MCF 10A (cell line): ENCODE measurements around the gene ZNF138. TPM values are rescaled to one million over a fixed set of nuclear protein-coding genes. Genes with fewer than 3 reads are reported as not detected.

ENCODE experiments used
- BruUV-seq: library from RNA; stranded (reverse); fragments of 400-500 nt; replicated peaks from 2 replicates; lab custom pipeline; 2021; lab: Mats Ljungman, UMichigan
- CTCF ChIA-PET: fragments of 300-600 bp; sonication (Branson Sonifier 250); formaldehyde crosslinking; extraction: SDS; loops from one replicate; lab custom pipeline; 2021; ENCODE audit warnings: antibody characterized with exemption, inconsistent platforms; lab: Yijun Ruan, JAX
- POLR2A ChIA-PET: fragments of 300-600, 350-650 bp; sonication (Branson Sonifier 250); formaldehyde crosslinking; extraction: SDS; loops from one replicate; lab custom pipeline; 2020; ENCODE audit warnings: antibody characterized with exemption, inconsistent platforms; lab: Yijun Ruan, JAX
- DNase-seq: peaks from one replicate; pipeline ENCODE4 v3.0.0-alpha.2; 2018; ENCODE audit not compliant: unreplicated experiment
- H3K27ac Mint-ChIP-seq: one replicate; pipeline ENCODE4 v1.8.0; 2022; ENCODE audit warnings: mild to moderate bottlenecking, low read depth, mixed read lengths; ENCODE audit not compliant: unreplicated experiment
- H3K27me3 Mint-ChIP-seq: one replicate; pipeline ENCODE4 v1.8.0; 2022; ENCODE audit warnings: mixed read lengths; ENCODE audit not compliant: insufficient read depth, unreplicated experiment
- H3K36me3 Mint-ChIP-seq: one replicate; pipeline ENCODE4 v1.8.0; 2022; ENCODE audit warnings: mild to moderate bottlenecking, moderate library complexity, mixed read lengths; ENCODE audit not compliant: insufficient read depth, unreplicated experiment
- H3K4me1 Mint-ChIP-seq: one replicate; pipeline ENCODE4 v1.8.0; 2022; ENCODE audit warnings: mixed read lengths; ENCODE audit not compliant: insufficient read depth, unreplicated experiment
- H3K4me3 Mint-ChIP-seq: one replicate; pipeline ENCODE4 v1.8.0; 2022; ENCODE audit warnings: mild to moderate bottlenecking, moderate library complexity, mixed read lengths; ENCODE audit not compliant: unreplicated experiment
- H3K9me3 Mint-ChIP-seq: one replicate; pipeline ENCODE4 v1.8.0; 2022; ENCODE audit warnings: mixed read lengths; ENCODE audit not compliant: unreplicated experiment
- intact Hi-C: fragments of 100-400 bp; cut with micrococcal nuclease; formaldehyde crosslinking; loops from 2 replicates; pipeline ENCODE4 v1.14.1; 2022
- total RNA-seq: library from RNA; stranded (reverse); gene quantifications from 2 replicates; pipeline ENCODE4 v1.2.3, GENCODE V29; 2022
- TF ChIP-seq, protein P1 (sequence below): fragments of 200-600 bp; IDR thresholded peaks from one replicate; pipeline ENCODE4 v1.8.0; 2022; ENCODE audit warnings: antibody characterized with exemption, mild to moderate bottlenecking; ENCODE audit not compliant: unreplicated experiment

The ZNF138 gene
- total RNA-seq, 1 experiment from 2014 or later: 3.3 TPM

DNA sequence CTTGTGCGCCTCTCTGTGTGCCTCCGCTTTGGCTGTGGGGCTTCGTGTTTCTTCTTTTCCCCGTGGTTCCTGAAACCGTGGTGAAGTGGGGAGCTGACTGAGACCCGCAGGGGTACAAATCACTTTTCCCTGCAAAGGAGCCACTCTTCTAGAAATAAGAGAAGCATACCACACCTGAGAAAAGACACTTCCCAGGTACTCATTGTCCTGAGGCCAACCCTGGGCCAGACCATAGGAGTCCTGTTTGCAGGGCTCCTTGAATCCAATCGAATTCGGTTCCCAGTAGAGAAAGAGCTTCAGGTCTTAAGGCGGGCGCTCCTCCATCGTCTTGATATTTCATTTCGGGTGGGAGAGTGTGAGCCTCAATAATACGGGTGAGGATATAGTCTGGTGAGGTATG lies 76.4 kb downstream of the ZNF138 start:
- no peaks in the 10 kb centered on the region for H3K36me3 Mint-ChIP-seq
- intact Hi-C loops: no loop called here
- no peaks in the 10 kb centered on the region for H3K27me3 Mint-ChIP-seq
- peaks cover 21% of the 10 kb centered on the region for H3K9me3 Mint-ChIP-seq
- ChIA-PET CTCF (interaction anchor here (0.6 to 0.7 kb wide), 2 partner anchors 20 to 164 kb away, joined by 3 read pairs; no protein-coding TSS in a partner anchor), POLR2A (no interaction called here)
- H3K4me3 Mint-ChIP-seq: no peak overlapping the region
- no peak for DNase-seq
- no peak overlapping the region for H3K27ac Mint-ChIP-seq
- no peaks in the 10 kb centered on the region for H3K4me1 Mint-ChIP-seq
- BruUV-seq: no TSS peak
- TF ChIP-seq, protein P1, sequence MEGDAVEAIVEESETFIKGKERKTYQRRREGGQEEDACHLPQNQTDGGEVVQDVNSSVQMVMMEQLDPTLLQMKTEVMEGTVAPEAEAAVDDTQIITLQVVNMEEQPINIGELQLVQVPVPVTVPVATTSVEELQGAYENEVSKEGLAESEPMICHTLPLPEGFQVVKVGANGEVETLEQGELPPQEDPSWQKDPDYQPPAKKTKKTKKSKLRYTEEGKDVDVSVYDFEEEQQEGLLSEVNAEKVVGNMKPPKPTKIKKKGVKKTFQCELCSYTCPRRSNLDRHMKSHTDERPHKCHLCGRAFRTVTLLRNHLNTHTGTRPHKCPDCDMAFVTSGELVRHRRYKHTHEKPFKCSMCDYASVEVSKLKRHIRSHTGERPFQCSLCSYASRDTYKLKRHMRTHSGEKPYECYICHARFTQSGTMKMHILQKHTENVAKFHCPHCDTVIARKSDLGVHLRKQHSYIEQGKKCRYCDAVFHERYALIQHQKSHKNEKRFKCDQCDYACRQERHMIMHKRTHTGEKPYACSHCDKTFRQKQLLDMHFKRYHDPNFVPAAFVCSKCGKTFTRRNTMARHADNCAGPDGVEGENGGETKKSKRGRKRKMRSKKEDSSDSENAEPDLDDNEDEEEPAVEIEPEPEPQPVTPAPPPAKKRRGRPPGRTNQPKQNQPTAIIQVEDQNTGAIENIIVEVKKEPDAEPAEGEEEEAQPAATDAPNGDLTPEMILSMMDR: no peak

DNA sequence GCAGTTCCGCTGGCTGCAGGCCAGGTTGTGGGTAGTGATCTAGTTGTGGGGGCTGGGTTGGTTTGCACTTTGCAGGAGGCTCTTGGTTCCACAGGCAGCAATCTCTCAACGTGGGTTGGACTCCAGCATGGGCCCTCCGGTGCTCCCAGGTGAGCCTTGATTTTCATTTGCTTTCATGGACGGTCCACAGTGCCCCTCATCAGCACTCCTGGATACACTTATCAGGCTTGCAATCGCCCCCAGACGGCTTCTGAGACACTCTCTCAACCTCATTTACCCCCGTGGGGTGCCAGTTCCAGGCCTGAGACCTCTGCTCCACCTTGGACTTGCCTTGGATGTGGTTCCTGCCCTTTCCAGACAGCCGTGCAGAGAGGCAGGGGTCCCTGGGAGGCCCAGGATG lies 77.5 kb downstream of the ZNF138 start:
- no TSS peak for BruUV-seq
- no peaks in the 10 kb centered on the region for H3K27me3 Mint-ChIP-seq
- no peak overlapping the region for H3K4me3 Mint-ChIP-seq
- CTCF ChIA-PET: interaction anchor here (0.6 kb wide), 1 partner anchor 985 kb away, joined by 3 read pairs; no protein-coding TSS in a partner anchor
- POLR2A ChIA-PET: no interaction called here
- H3K36me3 Mint-ChIP-seq: no peaks in the 10 kb centered on the region
- H3K4me1 Mint-ChIP-seq: no peaks in the 10 kb centered on the region
- H3K9me3 Mint-ChIP-seq: peaks cover 21% of the 10 kb centered on the region
- DNase-seq: no peak
- TF ChIP-seq, protein P1: no peak
- H3K27ac Mint-ChIP-seq: no peak overlapping the region
- intact Hi-C loops: no loop called here

DNA sequence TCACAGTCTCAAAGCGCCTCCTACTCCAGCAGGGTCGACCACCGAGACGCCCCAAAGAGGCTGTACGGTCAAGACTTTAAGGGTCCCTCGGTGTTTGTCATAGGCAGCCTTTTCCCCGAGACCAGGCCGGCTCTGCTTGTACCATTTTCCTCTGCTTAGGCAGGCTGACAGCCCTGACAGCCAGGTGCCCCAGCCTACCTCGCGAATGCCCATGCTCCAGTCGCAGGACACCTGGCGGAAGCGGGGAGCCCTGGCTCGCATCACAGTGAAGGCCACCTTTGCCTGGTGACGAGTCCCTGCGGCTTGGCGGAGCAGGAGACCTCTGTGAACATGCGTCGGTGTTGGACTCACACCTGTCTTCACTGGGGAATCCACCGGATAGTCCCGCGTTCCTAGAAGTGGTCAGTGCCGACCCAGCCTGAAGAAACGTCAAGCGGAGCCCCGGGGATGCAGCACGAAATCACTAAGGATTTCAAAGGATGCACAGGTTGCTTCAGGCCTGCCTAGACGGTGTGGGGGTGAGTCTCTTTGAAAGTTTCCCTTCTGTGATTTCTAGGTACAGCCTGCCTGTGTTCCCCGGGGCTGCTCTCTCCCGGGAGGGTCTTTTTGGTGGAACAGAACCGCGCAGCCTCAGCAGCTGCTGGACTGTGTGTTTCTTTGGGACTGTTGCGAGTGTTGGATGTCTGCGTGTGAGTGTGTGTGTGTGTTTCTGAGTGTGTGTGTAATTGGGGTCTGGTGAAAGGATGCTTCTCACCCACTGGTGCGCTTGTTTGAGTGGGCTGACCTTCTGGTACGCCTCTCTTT lies 78.3 kb downstream of the ZNF138 start:
- Mint-ChIP-seq H3K36me3 (no peaks in the 10 kb centered on the region), H3K27ac (no peak overlapping the region), H3K9me3 (peaks cover 19% of the 10 kb centered on the region), H3K4me3 (no peak overlapping the region), H3K4me1 (no peaks in the 10 kb centered on the region), H3K27me3 (no peaks in the 10 kb centered on the region)
- ChIA-PET POLR2A (no interaction called here), CTCF (no interaction called here)
- TF ChIP-seq, protein P1: no peak
- intact Hi-C loops: no loop called here
- DNase-seq: no peak
- no TSS peak for BruUV-seq

DNA sequence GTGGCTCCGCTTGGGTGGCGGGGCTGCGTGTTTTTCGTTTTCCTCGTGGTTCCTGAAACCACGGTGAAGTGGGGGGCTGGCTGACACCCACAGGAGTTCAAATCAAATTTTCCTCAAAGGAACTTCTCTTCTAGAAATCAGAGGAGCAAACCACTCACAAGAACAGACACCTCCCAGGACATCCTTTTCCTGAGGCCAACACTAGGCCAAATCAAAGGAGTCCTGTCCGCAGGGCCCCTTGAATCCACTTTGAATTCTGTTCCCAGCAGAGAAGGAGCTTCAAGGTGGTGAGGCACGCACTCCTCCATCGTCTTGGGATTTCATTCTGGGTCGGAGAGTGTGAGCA lies 78.9 kb downstream of the ZNF138 start:
- ChIA-PET CTCF (no interaction called here), POLR2A (no interaction called here)
- TF ChIP-seq, protein P1: no peak
- Mint-ChIP-seq H3K36me3 (no peaks in the 10 kb centered on the region), H3K27ac (no peak overlapping the region), H3K27me3 (no peaks in the 10 kb centered on the region), H3K9me3 (peaks cover 22% of the 10 kb centered on the region), H3K4me3 (no peak overlapping the region), H3K4me1 (no peaks in the 10 kb centered on the region)
- BruUV-seq: no TSS peak
- intact Hi-C loops: no loop called here
- no peak for DNase-seq
